ENCODE measurements around the gene MAP7D3. TPM values are rescaled to one million over a fixed set of nuclear protein-coding genes. Genes with fewer than 3 reads are reported as not detected.

Gene MAP7D3
- total and polyA plus RNA-seq, 9 of the 15 experiments (the other 6 are each of a cell fraction or from before 2014, with no cell fraction given): 9.4 to 27.7 (median 14.0) TPM

GRCh38 chrX:136196691-136197155 lies 54.5 kb downstream of the MAP7D3 start (continued):
- TF ChIP-seq ZNF609 (CRISPR knock-in tag; IDR thresholded peaks at IDR 0.05; ENCODE audit: borderline replicate concordance): no peak
- no peak for TF ChIP-seq PTRF (tag; IDR thresholded peaks at IDR 0.05)
- no peak for TF ChIP-seq HNRNPK (IDR thresholded peaks at IDR 0.05; ENCODE audit: low read depth, low read length, poor library complexity, severe bottlenecking)
- TF ChIP-seq SMAD2 (IDR thresholded peaks at IDR 0.05; ENCODE audit: low read depth, low read length): no peak
- no peak for TF ChIP-seq ZNF140 (CRISPR knock-in tag; IDR thresholded peaks at IDR 0.05)
- TF ChIP-seq USF1 (CRISPR knock-in tag; IDR thresholded peaks at IDR 0.05): no peak
